ENCODE results near the gene C6orf132.

DNA sequence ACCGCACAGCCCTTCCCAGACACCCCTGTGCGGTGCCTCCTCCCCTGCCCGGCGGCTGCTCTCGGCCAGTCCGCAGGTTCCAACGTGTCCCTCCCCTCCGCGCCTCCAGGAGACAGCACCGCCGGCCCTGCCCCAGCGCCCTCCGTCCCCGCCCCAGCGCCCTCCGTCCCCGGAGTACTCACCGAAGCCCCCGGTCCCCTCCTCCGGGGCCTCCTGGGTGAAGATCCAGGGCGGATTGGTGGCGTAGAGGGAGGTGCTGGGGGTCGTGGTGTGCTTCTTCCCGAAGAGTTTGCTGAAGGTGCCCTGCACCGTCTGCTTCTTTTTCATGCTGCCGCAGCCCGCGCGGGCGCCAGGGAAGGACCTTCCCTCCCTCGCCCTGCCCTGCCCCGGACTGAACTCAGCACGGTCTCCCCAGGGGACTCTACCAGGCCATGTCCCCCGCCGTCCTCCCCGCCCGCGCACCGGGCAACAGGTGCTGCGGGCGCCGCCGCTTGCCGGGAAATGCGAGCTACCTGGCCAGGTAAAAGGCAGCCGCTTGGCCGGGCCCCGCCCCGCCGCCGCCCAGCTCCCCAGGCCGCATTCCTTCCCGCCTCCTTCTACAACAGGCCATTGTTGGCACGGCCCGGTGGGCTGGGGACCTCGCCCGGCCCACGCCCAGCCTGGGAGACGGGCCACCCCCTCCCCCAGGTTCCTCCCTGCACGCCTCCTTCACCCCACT is at the start of gene C6orf132:
- TF ChIP-seq, protein P1, sequence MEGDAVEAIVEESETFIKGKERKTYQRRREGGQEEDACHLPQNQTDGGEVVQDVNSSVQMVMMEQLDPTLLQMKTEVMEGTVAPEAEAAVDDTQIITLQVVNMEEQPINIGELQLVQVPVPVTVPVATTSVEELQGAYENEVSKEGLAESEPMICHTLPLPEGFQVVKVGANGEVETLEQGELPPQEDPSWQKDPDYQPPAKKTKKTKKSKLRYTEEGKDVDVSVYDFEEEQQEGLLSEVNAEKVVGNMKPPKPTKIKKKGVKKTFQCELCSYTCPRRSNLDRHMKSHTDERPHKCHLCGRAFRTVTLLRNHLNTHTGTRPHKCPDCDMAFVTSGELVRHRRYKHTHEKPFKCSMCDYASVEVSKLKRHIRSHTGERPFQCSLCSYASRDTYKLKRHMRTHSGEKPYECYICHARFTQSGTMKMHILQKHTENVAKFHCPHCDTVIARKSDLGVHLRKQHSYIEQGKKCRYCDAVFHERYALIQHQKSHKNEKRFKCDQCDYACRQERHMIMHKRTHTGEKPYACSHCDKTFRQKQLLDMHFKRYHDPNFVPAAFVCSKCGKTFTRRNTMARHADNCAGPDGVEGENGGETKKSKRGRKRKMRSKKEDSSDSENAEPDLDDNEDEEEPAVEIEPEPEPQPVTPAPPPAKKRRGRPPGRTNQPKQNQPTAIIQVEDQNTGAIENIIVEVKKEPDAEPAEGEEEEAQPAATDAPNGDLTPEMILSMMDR (IDR thresholded peaks at IDR 0.05 in 4 of 5, conservative IDR thresholded peaks at IDR 0.05 in 1 of 5), result no peak
- TF ChIP-seq POLR2A (IDR thresholded peaks at IDR 0.05), result no peak
